ENCODE data around the gene EIF3B. TPM values are rescaled to one million over a fixed set of nuclear protein-coding genes. Genes with fewer than 3 reads are reported as not detected.

EIF3B gene
- total and polyA plus RNA-seq, 9 of the 15 experiments (the other 6 are each of a cell fraction or from before 2014, with no cell fraction given), result 25.9 to 494 (median 357) TPM

DNA sequence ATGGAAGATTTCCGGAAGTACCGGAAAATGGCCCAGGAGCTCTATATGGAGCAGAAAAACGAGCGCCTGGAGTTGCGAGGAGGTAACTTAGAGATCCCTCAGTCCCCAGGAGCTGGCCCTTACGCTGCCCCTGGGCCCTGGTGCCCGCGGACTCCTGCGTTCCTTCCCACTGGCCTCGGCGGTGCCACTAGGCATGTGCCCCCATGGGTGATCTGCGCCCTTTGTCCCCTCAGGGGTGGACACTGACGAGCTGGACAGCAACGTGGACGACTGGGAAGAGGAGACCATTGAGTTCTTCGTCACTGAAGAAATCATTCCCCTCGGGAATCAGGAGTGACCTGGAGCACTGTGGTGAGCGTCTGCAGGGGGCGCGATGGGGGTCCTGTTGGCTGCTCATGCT lies 24.5 kb downstream of the EIF3B start (continued):
- TF ChIP-seq, protein P1, sequence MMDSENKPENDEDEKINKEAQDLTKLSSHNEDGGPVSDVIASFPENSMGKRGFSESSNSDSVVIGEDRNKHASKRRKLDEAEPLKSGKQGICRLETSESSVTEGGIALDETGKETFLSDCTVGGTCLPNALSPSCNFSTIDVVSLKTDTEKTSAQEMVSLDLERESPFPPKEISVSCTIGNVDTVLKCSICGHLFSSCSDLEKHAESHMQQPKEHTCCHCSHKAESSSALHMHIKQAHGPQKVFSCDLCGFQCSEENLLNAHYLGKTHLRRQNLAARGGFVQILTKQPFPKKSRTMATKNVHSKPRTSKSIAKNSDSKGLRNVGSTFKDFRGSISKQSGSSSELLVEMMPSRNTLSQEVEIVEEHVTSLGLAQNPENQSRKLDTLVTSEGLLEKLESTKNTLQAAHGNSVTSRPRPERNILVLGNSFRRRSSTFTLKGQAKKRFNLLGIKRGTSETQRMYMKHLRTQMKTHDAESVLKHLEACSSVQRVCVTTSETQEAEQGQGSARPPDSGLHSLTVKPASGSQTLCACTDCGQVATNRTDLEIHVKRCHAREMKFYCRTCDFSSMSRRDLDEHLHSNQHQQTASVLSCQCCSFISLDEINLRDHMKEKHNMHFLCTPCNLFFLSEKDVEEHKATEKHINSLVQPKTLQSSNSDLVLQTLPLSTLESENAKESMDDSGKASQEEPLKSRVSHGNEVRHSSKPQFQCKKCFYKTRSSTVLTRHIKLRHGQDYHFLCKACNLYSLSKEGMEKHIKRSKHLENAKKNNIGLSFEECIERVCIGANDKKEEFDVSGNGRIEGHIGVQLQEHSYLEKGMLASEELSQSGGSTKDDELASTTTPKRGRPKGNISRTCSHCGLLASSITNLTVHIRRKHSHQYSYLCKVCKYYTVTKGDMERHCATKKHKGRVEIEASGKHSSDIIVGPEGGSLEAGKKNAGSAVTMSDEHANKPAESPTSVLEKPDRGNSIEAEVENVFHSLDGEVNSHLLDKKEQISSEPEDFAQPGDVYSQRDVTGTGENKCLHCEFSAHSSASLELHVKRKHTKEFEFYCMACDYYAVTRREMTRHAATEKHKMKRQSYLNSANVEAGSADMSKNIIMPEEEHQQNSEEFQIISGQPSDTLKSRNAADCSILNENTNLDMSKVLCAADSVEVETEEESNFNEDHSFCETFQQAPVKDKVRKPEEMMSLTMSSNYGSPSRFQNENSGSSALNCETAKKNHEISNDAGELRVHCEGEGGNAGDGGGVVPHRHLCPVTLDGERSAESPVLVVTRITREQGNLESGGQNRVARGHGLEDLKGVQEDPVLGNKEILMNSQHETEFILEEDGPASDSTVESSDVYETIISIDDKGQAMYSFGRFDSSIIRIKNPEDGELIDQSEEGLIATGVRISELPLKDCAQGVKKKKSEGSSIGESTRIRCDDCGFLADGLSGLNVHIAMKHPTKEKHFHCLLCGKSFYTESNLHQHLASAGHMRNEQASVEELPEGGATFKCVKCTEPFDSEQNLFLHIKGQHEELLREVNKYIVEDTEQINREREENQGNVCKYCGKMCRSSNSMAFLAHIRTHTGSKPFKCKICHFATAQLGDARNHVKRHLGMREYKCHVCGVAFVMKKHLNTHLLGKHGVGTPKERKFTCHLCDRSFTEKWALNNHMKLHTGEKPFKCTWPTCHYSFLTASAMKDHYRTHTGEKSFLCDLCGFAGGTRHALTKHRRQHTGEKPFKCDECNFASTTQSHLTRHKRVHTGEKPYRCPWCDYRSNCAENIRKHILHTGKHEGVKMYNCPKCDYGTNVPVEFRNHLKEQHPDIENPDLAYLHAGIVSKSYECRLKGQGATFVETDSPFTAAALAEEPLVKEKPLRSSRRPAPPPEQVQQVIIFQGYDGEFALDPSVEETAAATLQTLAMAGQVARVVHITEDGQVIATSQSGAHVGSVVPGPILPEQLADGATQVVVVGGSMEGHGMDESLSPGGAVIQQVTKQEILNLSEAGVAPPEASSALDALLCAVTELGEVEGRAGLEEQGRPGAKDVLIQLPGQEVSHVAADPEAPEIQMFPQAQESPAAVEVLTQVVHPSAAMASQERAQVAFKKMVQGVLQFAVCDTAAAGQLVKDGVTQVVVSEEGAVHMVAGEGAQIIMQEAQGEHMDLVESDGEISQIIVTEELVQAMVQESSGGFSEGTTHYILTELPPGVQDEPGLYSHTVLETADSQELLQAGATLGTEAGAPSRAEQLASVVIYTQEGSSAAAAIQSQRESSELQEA (IDR thresholded peaks at IDR 0.05; ENCODE audit: low read depth), result no peak
- TF ChIP-seq ZBTB49 (CRISPR knock-in tag; IDR thresholded peaks at IDR 0.05; ENCODE audit: borderline replicate concordance) (no peak), POLR2AphosphoS2 (IDR thresholded peaks at IDR 0.05; ENCODE audit: low read length) (no peak), BMI1 (IDR thresholded peaks at IDR 0.05; ENCODE audit: low read length) (no peak), SRSF1 (IDR thresholded peaks at IDR 0.05; ENCODE audit: low read depth, low read length) (no peak), BRCA1 (IDR thresholded peaks at IDR 0.05) (no peak), BRCA1 (CRISPR knock-in tag; IDR thresholded peaks at IDR 0.05) (no peak), L3MBTL2 (IDR thresholded peaks at IDR 0.05) (no peak)
- TF ChIP-seq, protein P2, sequence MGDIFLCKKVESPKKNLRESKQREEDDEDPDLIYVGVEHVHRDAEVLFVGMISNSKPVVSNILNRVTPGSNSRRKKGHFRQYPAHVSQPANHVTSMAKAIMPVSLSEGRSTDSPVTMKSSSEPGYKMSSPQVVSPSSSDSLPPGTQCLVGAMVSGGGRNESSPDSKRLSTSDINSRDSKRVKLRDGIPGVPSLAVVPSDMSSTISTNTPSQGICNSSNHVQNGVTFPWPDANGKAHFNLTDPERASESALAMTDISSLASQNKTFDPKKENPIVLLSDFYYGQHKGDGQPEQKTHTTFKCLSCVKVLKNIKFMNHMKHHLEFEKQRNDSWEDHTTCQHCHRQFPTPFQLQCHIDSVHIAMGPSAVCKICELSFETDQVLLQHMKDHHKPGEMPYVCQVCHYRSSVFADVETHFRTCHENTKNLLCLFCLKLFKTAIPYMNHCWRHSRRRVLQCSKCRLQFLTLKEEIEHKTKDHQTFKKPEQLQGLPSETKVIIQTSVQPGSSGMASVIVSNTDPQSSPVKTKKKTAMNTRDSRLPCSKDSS (IDR thresholded peaks at IDR 0.05; ENCODE audit: low read depth, partially characterized antibody), result no peak

Measured in K562 (cell line).